Measurements from ENCODE around the gene PTPN18. TPM values are rescaled to one million over a fixed set of nuclear protein-coding genes. Genes with fewer than 3 reads are reported as not detected.

PTPN18 gene
- total RNA-seq, 1 donor from 2014 or later = 30.2 TPM

- Mint-ChIP-seq H3K9me3 (ENCODE audit: unreplicated experiment) (no peaks in the 10 kb centered on the region), H3K36me3 (ENCODE audit: unreplicated experiment) (peaks cover 7% of the 10 kb centered on the region), H3K27me3 (ENCODE audit: unreplicated experiment) (no peaks in the 10 kb centered on the region), H3K4me3 (ENCODE audit: unreplicated experiment) (peak overlapping the region; percentile 30), H3K4me1 (ENCODE audit: unreplicated experiment) (peaks cover 28% of the 10 kb centered on the region), H3K27ac (ENCODE audit: unreplicated experiment) (no peak overlapping the region)
- DNase-seq (ENCODE audit: extremely low spot score, unreplicated experiment) = no peak
- TF ChIP-seq CTCF (IDR thresholded peaks at IDR 0.05) = no peak
Observed at GRCh38 chr2:130369311-130369964, 13.6 kb downstream of the PTPN18 start.

- no peaks in the 10 kb centered on the region for H3K9me3 Mint-ChIP-seq (ENCODE audit: unreplicated experiment)
- peaks cover 33% of the 10 kb centered on the region for H3K4me1 Mint-ChIP-seq (ENCODE audit: unreplicated experiment)
- H3K27me3 Mint-ChIP-seq (ENCODE audit: unreplicated experiment) = no peaks in the 10 kb centered on the region
- DNase-seq (ENCODE audit: extremely low spot score, unreplicated experiment) = no peak
- TF ChIP-seq CTCF (IDR thresholded peaks at IDR 0.05) = no peak
- peak overlapping the region; percentile 30 for H3K4me3 Mint-ChIP-seq (ENCODE audit: unreplicated experiment)
- peaks cover 7% of the 10 kb centered on the region for H3K36me3 Mint-ChIP-seq (ENCODE audit: unreplicated experiment)
- H3K27ac Mint-ChIP-seq (ENCODE audit: unreplicated experiment) = no peak overlapping the region
Observed at GRCh38 chr2:130369965-130370341, 14.1 kb downstream of the PTPN18 start.

- H3K27me3 Mint-ChIP-seq (ENCODE audit: unreplicated experiment) = no peaks in the 10 kb centered on the region
- H3K4me3 Mint-ChIP-seq (ENCODE audit: unreplicated experiment) = peak overlapping the region; percentile 82
- DNase-seq (ENCODE audit: extremely low spot score, unreplicated experiment) = no peak
- H3K36me3 Mint-ChIP-seq (ENCODE audit: unreplicated experiment) = peaks cover 7% of the 10 kb centered on the region
- H3K27ac Mint-ChIP-seq (ENCODE audit: unreplicated experiment) = no peak overlapping the region
- no peak for TF ChIP-seq CTCF (IDR thresholded peaks at IDR 0.05)
- no peaks in the 10 kb centered on the region for H3K9me3 Mint-ChIP-seq (ENCODE audit: unreplicated experiment)
- H3K4me1 Mint-ChIP-seq (ENCODE audit: unreplicated experiment) = peaks cover 35% of the 10 kb centered on the region
Observed at GRCh38 chr2:130370490-130370889, 14.6 kb downstream of the PTPN18 start.

- Mint-ChIP-seq H3K27me3 (ENCODE audit: unreplicated experiment) (no peaks in the 10 kb centered on the region), H3K27ac (ENCODE audit: unreplicated experiment) (peak overlapping the region; percentile 85), H3K9me3 (ENCODE audit: unreplicated experiment) (no peaks in the 10 kb centered on the region), H3K4me1 (ENCODE audit: unreplicated experiment) (peaks cover 35% of the 10 kb centered on the region), H3K36me3 (ENCODE audit: unreplicated experiment) (peaks cover 14% of the 10 kb centered on the region), H3K4me3 (ENCODE audit: unreplicated experiment) (peak overlapping the region; percentile 82)
- TF ChIP-seq CTCF (IDR thresholded peaks at IDR 0.05) = no peak
- DNase-seq (ENCODE audit: extremely low spot score, unreplicated experiment) = no peak
Observed at GRCh38 chr2:130371723-130372054, 15.8 kb downstream of the PTPN18 start.

- peak overlapping the region; percentile 82 for H3K4me3 Mint-ChIP-seq (ENCODE audit: unreplicated experiment)
- H3K27ac Mint-ChIP-seq (ENCODE audit: unreplicated experiment) = peak overlapping the region; percentile 85
- peak; percentile 96 for DNase-seq (ENCODE audit: extremely low spot score, unreplicated experiment)
- peak; percentile 99 for TF ChIP-seq CTCF (IDR thresholded peaks at IDR 0.05)
- peaks cover 35% of the 10 kb centered on the region for H3K4me1 Mint-ChIP-seq (ENCODE audit: unreplicated experiment)
- no peaks in the 10 kb centered on the region for H3K27me3 Mint-ChIP-seq (ENCODE audit: unreplicated experiment)
- peaks cover 14% of the 10 kb centered on the region for H3K36me3 Mint-ChIP-seq (ENCODE audit: unreplicated experiment)
- no peaks in the 10 kb centered on the region for H3K9me3 Mint-ChIP-seq (ENCODE audit: unreplicated experiment)
Observed at GRCh38 chr2:130372055-130372832, 16.4 kb downstream of the PTPN18 start.
